SU-DHL-6 (cell line): ENCODE results near the gene HAAO.

Experiments
- H2AFZ ChIP-seq: fragments of 200-600 bp; sonication (generic); 2 replicates; pipeline ENCODE4 v1.6.1; 2014; ENCODE audit warnings: low read depth, mild to moderate bottlenecking, moderate library complexity, mixed read lengths, antibody characterized with exemption, low read length; ENCODE audit not compliant: severe bottlenecking
- H3F3A ChIP-seq: fragments of 200-600 bp; shearing (Covaris generic); 2 replicates; pipeline ENCODE4 v1.6.0; 2016; ENCODE audit warnings: antibody characterized with exemption, mild to moderate bottlenecking; ENCODE audit not compliant: insufficient read depth
- H3K27ac ChIP-seq: fragments of 200-600 bp; sonication (generic); 2 replicates; pipeline ENCODE4 v1.5.1; 2016; ENCODE audit warnings: low read depth, mild to moderate bottlenecking, low read length, moderate library complexity, mixed read lengths
- H3K27me3 ChIP-seq: fragments of 200-600 bp; sonication (generic), shearing (Covaris generic); 2 replicates; pipeline ENCODE4 v1.6.0; 2014; ENCODE audit warnings: mild to moderate bottlenecking, low read length
- H3K36me3 ChIP-seq: fragments of 200-600 bp; sonication (generic); 2 replicates; pipeline ENCODE4 v1.6.1; 2014; ENCODE audit warnings: mild to moderate bottlenecking, low read length, mixed read lengths
- H3K4me2 ChIP-seq: fragments of 300-600, 200-600 bp; shearing (Covaris generic), sonication (generic); 2 replicates; pipeline ENCODE4 v1.6.0; 2014; ENCODE audit warnings: low read length, low read depth, mild to moderate bottlenecking; ENCODE audit not compliant: poor library complexity, severe bottlenecking
- H3K4me3 ChIP-seq: fragments of 200-600 bp; sonication (generic); 2 replicates; pipeline ENCODE4 v1.5.1; 2014; ENCODE audit warnings: antibody characterized with exemption, low read length, mild to moderate bottlenecking, mixed read lengths; ENCODE audit not compliant: insufficient read depth, poor library complexity, severe bottlenecking
- H3K79me2 ChIP-seq: fragments of 200-600 bp; sonication (generic); 2 replicates; pipeline ENCODE4 v1.6.1; 2014; ENCODE audit warnings: mild to moderate bottlenecking, low read length, moderate library complexity; ENCODE audit not compliant: insufficient read depth
- H3K9ac ChIP-seq: fragments of 200-600 bp; sonication (generic); 2 replicates; pipeline ENCODE4 v1.7.0; 2014; ENCODE audit warnings: mild to moderate bottlenecking, low read length
- H3K9me2 ChIP-seq: fragments of 200-600 bp; sonication (generic); replicated peaks from 2 replicates; pipeline ENCODE4 v1.6.1; 2014; ENCODE audit warnings: low read length; ENCODE audit not compliant: insufficient read depth
- H3K9me3 ChIP-seq: fragments of 200-600 bp; sonication (generic); 2 replicates; pipeline ENCODE4 v1.6.1; 2014; ENCODE audit warnings: low read length, mixed read lengths; ENCODE audit not compliant: insufficient read depth
- H4K20me1 ChIP-seq: fragments of 200-600 bp; sonication (generic); 2 replicates; pipeline ENCODE4 v1.6.1; 2014; ENCODE audit warnings: low read depth, mild to moderate bottlenecking, antibody characterized with exemption, low read length, moderate library complexity, mixed read lengths
- EZH2phosphoT487 ChIP-seq: fragments of 200-600 bp; sonication (generic), shearing (Covaris generic); conservative IDR thresholded peaks from 2 replicates; pipeline ENCODE4 v1.6.1; 2018; ENCODE audit warnings: mild to moderate bottlenecking, antibody characterized with exemption, low read length, moderate library complexity, mixed read lengths
- TF ChIP-seq, protein P1 (sequence below): fragments of 200-600 bp; sonication (generic); IDR thresholded peaks from one replicate; pipeline ENCODE4 v1.5.1; 2017; ENCODE audit warnings: antibody characterized with exemption, mild to moderate bottlenecking, low read length, moderate library complexity; ENCODE audit not compliant: insufficient read depth, poor library complexity, severe bottlenecking

Gene HAAO

GRCh38 chr2:42810971-42811811 is 18.8 kb upstream of the HAAO start:
- Histone ChIP-seq H3K9me3 (no peaks in the 10 kb centered on the region), H3K9ac (peak overlapping the region; percentile 68), H3K27me3 (no peaks in the 10 kb centered on the region), H2AFZ (peak overlapping the region; percentile 86), H3K4me2 (peak overlapping the region; percentile 61), H3K4me3 (peak overlapping the region; percentile 56), H3K27ac (peak overlapping the region; percentile 90), H3K36me3 (no peaks in the 10 kb centered on the region), H4K20me1 (no peaks in the 10 kb centered on the region), H3K9me2 (no peaks in the 10 kb centered on the region), H3F3A (peaks cover 14% of the 10 kb centered on the region), H3K79me2 (no peaks in the 10 kb centered on the region)
- TF ChIP-seq EZH2phosphoT487, result no peak
- TF ChIP-seq, protein P1, sequence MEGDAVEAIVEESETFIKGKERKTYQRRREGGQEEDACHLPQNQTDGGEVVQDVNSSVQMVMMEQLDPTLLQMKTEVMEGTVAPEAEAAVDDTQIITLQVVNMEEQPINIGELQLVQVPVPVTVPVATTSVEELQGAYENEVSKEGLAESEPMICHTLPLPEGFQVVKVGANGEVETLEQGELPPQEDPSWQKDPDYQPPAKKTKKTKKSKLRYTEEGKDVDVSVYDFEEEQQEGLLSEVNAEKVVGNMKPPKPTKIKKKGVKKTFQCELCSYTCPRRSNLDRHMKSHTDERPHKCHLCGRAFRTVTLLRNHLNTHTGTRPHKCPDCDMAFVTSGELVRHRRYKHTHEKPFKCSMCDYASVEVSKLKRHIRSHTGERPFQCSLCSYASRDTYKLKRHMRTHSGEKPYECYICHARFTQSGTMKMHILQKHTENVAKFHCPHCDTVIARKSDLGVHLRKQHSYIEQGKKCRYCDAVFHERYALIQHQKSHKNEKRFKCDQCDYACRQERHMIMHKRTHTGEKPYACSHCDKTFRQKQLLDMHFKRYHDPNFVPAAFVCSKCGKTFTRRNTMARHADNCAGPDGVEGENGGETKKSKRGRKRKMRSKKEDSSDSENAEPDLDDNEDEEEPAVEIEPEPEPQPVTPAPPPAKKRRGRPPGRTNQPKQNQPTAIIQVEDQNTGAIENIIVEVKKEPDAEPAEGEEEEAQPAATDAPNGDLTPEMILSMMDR, result no peak

GRCh38 chr2:42810121-42810970 is 18.0 kb upstream of the HAAO start:
- Histone ChIP-seq H3K79me2 (no peaks in the 10 kb centered on the region), H3K9me3 (no peaks in the 10 kb centered on the region), H4K20me1 (no peaks in the 10 kb centered on the region), H3K27ac (peak overlapping the region; percentile 90), H3K4me2 (peak overlapping the region; percentile 61), H3K27me3 (no peaks in the 10 kb centered on the region), H3K9me2 (no peaks in the 10 kb centered on the region), H3K4me3 (peak overlapping the region; percentile 56), H3K36me3 (no peaks in the 10 kb centered on the region), H2AFZ (peak overlapping the region; percentile 86), H3F3A (peaks cover 14% of the 10 kb centered on the region), H3K9ac (peak overlapping the region; percentile 68)
- TF ChIP-seq, protein P1, result peak; percentile 6
- no peak for TF ChIP-seq EZH2phosphoT487

- Histone ChIP-seq H3K9ac (peak overlapping the region; percentile 68), H3K27ac (peak overlapping the region; percentile 90), H3K4me3 (peak overlapping the region; percentile 56), H3K9me3 (no peaks in the 10 kb centered on the region), H2AFZ (peak overlapping the region; percentile 78), H3K4me2 (peak overlapping the region; percentile 61), H3K9me2 (no peaks in the 10 kb centered on the region), H3F3A (peaks cover 14% of the 10 kb centered on the region), H3K36me3 (no peaks in the 10 kb centered on the region), H4K20me1 (no peaks in the 10 kb centered on the region), H3K79me2 (no peaks in the 10 kb centered on the region), H3K27me3 (no peaks in the 10 kb centered on the region)
- TF ChIP-seq, protein P1, result peak; percentile 9
- no peak for TF ChIP-seq EZH2phosphoT487
Measured at GRCh38 chr2:42809819-42810120, 17.4 kb upstream of the HAAO start.
